Chondrocyte (in vitro differentiated cells): ENCODE data around the gene FRS2. TPM values are rescaled to one million over a fixed set of nuclear protein-coding genes. Genes with fewer than 3 reads are reported as not detected.

Source experiments
- DNase-seq: peaks from one replicate; pipeline ENCODE4 v3.0.0; 2021; ENCODE audit warnings: mixed read lengths, low spot score
- H3K27ac Mint-ChIP-seq: one replicate; pipeline ENCODE4 v1.8.0; 2021; ENCODE audit warnings: mild to moderate bottlenecking, moderate library complexity, mixed read lengths; ENCODE audit not compliant: unreplicated experiment
- H3K27me3 Mint-ChIP-seq: 2 replicates; pipeline ENCODE4 v1.8.0; 2021; ENCODE audit warnings: low read depth, mixed read lengths
- H3K36me3 Mint-ChIP-seq: 2 replicates; pipeline ENCODE4 v1.8.0; 2021; ENCODE audit warnings: low read depth, mixed read lengths
- H3K4me1 Mint-ChIP-seq: 2 replicates; pipeline ENCODE4 v1.8.0; 2021; ENCODE audit warnings: low read depth, mild to moderate bottlenecking, mixed read lengths
- H3K4me3 Mint-ChIP-seq: one replicate; pipeline ENCODE4 v1.8.0; 2021; ENCODE audit warnings: mild to moderate bottlenecking, moderate library complexity, mixed read lengths; ENCODE audit not compliant: unreplicated experiment
- H3K9me3 Mint-ChIP-seq: 2 replicates; pipeline ENCODE4 v1.8.0; 2021; ENCODE audit warnings: low read depth, mixed read lengths
- CTCF ChIP-seq: fragments of 200-600 bp; sonication (generic); IDR thresholded peaks from 2 replicates; pipeline ENCODE4 v1.5.0; 2021; ENCODE audit warnings: antibody characterized with exemption, mild to moderate bottlenecking, moderate library complexity
- total RNA-seq: library from RNA; stranded (reverse); gene quantifications from 3 replicates; pipeline ENCODE4 v1.2.1, GENCODE V29; 2021

The FRS2 gene
- total RNA-seq, 1 donor from 2014 or later, result 46.9 TPM

DNA sequence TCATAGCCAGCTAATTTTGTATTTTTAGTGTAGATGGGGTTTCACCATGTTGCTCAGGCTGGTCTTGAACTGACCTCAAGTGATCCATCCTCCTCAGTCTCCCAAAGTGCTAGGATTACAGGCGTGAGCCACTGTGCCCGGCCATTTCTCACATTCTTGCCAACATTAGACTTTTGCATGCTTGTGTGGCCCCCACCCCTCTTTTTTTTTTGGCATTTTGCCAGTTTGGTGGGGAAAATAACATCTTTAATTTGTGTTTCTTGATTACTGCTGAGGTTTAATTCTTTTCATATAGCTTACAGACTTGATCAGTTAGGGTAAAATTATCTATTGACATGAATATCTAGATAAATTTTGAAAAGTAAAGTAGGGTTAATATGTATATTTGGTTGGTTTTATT, 118.9 kb downstream of the FRS2 start:
- no peak for DNase-seq
- H3K4me3 Mint-ChIP-seq, result no peak overlapping the region
- H3K27ac Mint-ChIP-seq, result no peak overlapping the region
- TF ChIP-seq CTCF, result no peak
- H3K27me3 Mint-ChIP-seq, result no peaks in the 10 kb centered on the region
- peaks cover 35% of the 10 kb centered on the region for H3K36me3 Mint-ChIP-seq
- peaks cover 12% of the 10 kb centered on the region for H3K4me1 Mint-ChIP-seq
- H3K9me3 Mint-ChIP-seq, result no peaks in the 10 kb centered on the region

- Mint-ChIP-seq H3K4me3 (no peak overlapping the region), H3K36me3 (peaks cover 48% of the 10 kb centered on the region), H3K4me1 (no peaks in the 10 kb centered on the region), H3K27ac (no peak overlapping the region), H3K27me3 (no peaks in the 10 kb centered on the region), H3K9me3 (no peaks in the 10 kb centered on the region)
- peak; percentile 36 for TF ChIP-seq CTCF
- DNase-seq, result no peak
These were observed 125.5 kb downstream of the FRS2 start for GRCh38 chr12:69595689-69596088.

DNA sequence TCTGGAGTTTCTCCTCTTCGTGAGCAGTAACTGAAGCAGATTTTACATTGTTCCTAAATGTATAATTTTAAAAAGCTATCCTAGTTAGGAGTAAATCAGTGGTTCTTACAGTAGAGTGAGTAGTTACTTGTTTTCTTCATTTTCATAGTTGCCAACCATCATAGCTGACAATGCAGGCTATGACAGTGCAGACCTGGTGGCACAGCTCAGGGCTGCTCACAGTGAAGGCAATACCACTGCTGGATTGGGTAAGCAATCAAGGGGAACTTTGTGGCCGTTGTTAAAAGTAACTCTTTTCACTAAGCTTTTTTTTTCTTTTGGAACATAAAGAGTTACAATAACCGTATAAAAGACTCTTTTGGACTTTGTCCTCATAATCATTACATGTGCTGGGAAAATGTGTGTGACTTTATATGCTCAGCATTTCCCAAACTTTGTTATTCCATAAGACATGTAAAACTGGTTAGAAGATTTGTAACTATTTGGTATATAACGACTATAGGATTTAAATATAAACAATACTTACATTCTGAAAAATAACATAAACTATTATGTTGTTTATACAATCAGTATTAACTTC, 128.1 kb downstream of the FRS2 start:
- H3K27me3 Mint-ChIP-seq, result no peaks in the 10 kb centered on the region
- H3K36me3 Mint-ChIP-seq, result peaks cover 57% of the 10 kb centered on the region
- no peak overlapping the region for H3K4me3 Mint-ChIP-seq
- no peak overlapping the region for H3K27ac Mint-ChIP-seq
- no peak for DNase-seq
- no peak for TF ChIP-seq CTCF
- H3K9me3 Mint-ChIP-seq, result peaks cover 4% of the 10 kb centered on the region
- H3K4me1 Mint-ChIP-seq, result no peaks in the 10 kb centered on the region

DNA sequence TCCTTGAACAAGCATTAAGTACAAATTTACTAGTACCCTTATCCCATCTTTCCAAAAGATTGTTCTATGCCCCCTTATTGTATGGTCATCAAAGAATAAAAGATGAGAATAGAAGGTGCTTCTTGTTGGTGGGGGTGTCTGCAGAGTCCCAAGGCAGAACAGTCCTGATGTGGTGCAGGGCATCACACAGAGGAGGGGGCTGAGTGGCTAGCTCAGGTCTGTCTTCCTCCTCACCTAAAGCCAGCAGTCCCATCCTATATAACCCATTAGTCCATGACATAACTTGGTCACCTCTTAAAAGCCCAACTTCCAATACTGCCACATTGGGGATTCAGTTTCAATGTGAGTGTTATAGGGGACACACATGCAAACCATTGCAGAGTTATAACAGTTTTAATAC, 130.6 kb downstream of the FRS2 start:
- Mint-ChIP-seq H3K9me3 (peaks cover 7% of the 10 kb centered on the region), H3K36me3 (peaks cover 50% of the 10 kb centered on the region)

GRCh38 chr12:69601962-69602685, 131.9 kb downstream of the FRS2 start:
- no peaks in the 10 kb centered on the region for H3K4me1 Mint-ChIP-seq
- H3K9me3 Mint-ChIP-seq, result peaks cover 7% of the 10 kb centered on the region
- peaks cover 44% of the 10 kb centered on the region for H3K36me3 Mint-ChIP-seq
- no peak for DNase-seq
- no peak for TF ChIP-seq CTCF
- no peak overlapping the region for H3K27ac Mint-ChIP-seq
- no peaks in the 10 kb centered on the region for H3K27me3 Mint-ChIP-seq
- no peak overlapping the region for H3K4me3 Mint-ChIP-seq

More for the DNA sequence above, 130.6 kb downstream of the FRS2 start:
- no peak overlapping the region for H3K27ac Mint-ChIP-seq
- no peak for TF ChIP-seq CTCF
- H3K27me3 Mint-ChIP-seq, result no peaks in the 10 kb centered on the region
- H3K4me3 Mint-ChIP-seq, result no peak overlapping the region
- no peak for DNase-seq
- no peaks in the 10 kb centered on the region for H3K4me1 Mint-ChIP-seq
